ENCODE measurements around the gene HSD17B12. TPM values are rescaled to one million over a fixed set of nuclear protein-coding genes. Genes with fewer than 3 reads are reported as not detected.

The HSD17B12 gene
- total and polyA plus RNA-seq, 2 donors (not counting 3 experiments of a cell fraction or from before 2014, with no cell fraction given), result 41.5 to 96.5 TPM

- Histone ChIP-seq H3K9me3 (replicated peaks; ENCODE audit: control insufficient read depth, insufficient read depth, low read length) (no peaks in the 10 kb centered on the region), H3K27ac (ENCODE audit: insufficient read depth, low read depth, low read length) (no peak overlapping the region), H3K79me2 (ENCODE audit: control insufficient read depth, insufficient read depth, low read length) (peaks cover 21% of the 10 kb centered on the region), H4K20me1 (replicated peaks; ENCODE audit: control insufficient read depth, extremely low read depth, insufficient read depth, low read length) (no peaks in the 10 kb centered on the region), H3K36me3 (ENCODE audit: control insufficient read depth in 2 of 2, extremely low read depth in 1 of 2, insufficient read depth in 2 of 2, low read length in 2 of 2) (no peaks in the 10 kb centered on the region), H3K9ac (replicated peaks; ENCODE audit: extremely low read depth, insufficient read depth, low read length) (no peak overlapping the region), H3K4me2 (ENCODE audit: insufficient read depth, low read length) (no peak overlapping the region), H3K4me3 (replicated peaks in 1 of 3; ENCODE audit: insufficient read depth in 1 of 3, low read depth in 1 of 3, low read length in 3 of 3) (no peak overlapping the region), H3K9me1 (replicated peaks; ENCODE audit: control insufficient read depth, extremely low read depth, insufficient read depth, low read length) (no peaks in the 10 kb centered on the region), H3K27me3 (ENCODE audit: control insufficient read depth in 2 of 2, insufficient read depth in 2 of 2, low read length in 2 of 2) (no peaks in the 10 kb centered on the region), H3K4me1 (ENCODE audit: control insufficient read depth, extremely low read depth, insufficient read depth, low read length) (peaks cover 3% of the 10 kb centered on the region), H2AFZ (ENCODE audit: low read depth, low read length) (no peak overlapping the region)
- BruUV-seq (replicated peaks), result no TSS peak
- FAIRE-seq (no peak), DNase-seq (ENCODE audit: low read depth, low spot score) (no peak)
- intact Hi-C loops (cut with micrococcal nuclease), result no loop called here
- dilution Hi-C loops (cut with MboI; ENCODE audit: extremely low pct_ligation_motif_present, low sequenced_read_pairs), result no loop called here
- ChIA-PET POLR2A (no interaction called here), CTCF (interaction anchor here (0.8 to 0.9 kb wide), 2 partner anchors 13 to 40 kb away, joined by 3 to 4 read pairs; no protein-coding TSS in a partner anchor)
- TF ChIP-seq FOS (IDR thresholded peaks at IDR 0.05; ENCODE audit: borderline replicate concordance, insufficient read depth, low read length), result no peak
- no peak for TF ChIP-seq POLR2AphosphoS5 (IDR thresholded peaks at IDR 0.05; ENCODE audit: insufficient read depth, low read depth, low read length)
- no peak for TF ChIP-seq MAX (IDR thresholded peaks at IDR 0.05; ENCODE audit: insufficient read depth, insufficient read length)
- TF ChIP-seq GATA2 (IDR thresholded peaks at IDR 0.05; ENCODE audit: insufficient read depth, insufficient read length, low read depth, low read length), result no peak
- TF ChIP-seq MYC (IDR thresholded peaks at IDR 0.05; ENCODE audit: low read depth, low read length), result no peak
- no peak for TF ChIP-seq EZH2 (IDR thresholded peaks at IDR 0.05; ENCODE audit: borderline replicate concordance, low read depth, low read length, severe bottlenecking)
- TF ChIP-seq CTCF (IDR thresholded peaks at IDR 0.05; ENCODE audit: extremely low read depth in 1 of 2, insufficient read depth in 1 of 2, low read depth in 1 of 2, low read length in 2 of 2), result no peak
- TF ChIP-seq POLR2A (IDR thresholded peaks at IDR 0.05; ENCODE audit: low read depth, low read length), result no peak
- TF ChIP-seq JUN (IDR thresholded peaks at IDR 0.05; ENCODE audit: borderline replicate concordance, insufficient read depth, insufficient read length, low read depth), result no peak
These were observed 104.8 kb downstream of the HSD17B12 start for GRCh38 chr11:43785318-43785717.

Measured in endothelial cell of umbilical vein (primary cell).